Liver (tissue), 9 donors: ENCODE measurements around the gene SETBP1. TPM values are rescaled to one million over a fixed set of nuclear protein-coding genes. Genes with fewer than 3 reads are reported as not detected.

Experiments used
- DNase-seq: peaks from one replicate; pipeline ENCODE4 v3.0.0-alpha.2; 2017; ENCODE audit warnings: low spot score
- H3K27ac ChIP-seq, 2 donors: one replicate each; pipeline ENCODE4 v1.7.0; 2013; ENCODE audit warnings: inconsistent platforms in 2 of 2, low read length in 2 of 2, control low read depth in 1 of 2, low read depth in 1 of 2, mild to moderate bottlenecking in 1 of 2
- H3K27me3 ChIP-seq, 4 donors: one replicate each; pipeline versions ENCODE4 v1.6.1 to v1.7.0; 2013; ENCODE audit warnings: low read length in 3 of 4, inconsistent platforms in 1 of 4, mild to moderate bottlenecking in 1 of 4, moderate library complexity in 1 of 4; ENCODE audit not compliant: control insufficient read depth in 4 of 4, insufficient read depth in 4 of 4
- H3K36me3 ChIP-seq, 4 donors: one replicate each; pipeline versions ENCODE4 v1.6.1 to v1.7.0; 2013; ENCODE audit warnings: low read length in 3 of 4, mild to moderate bottlenecking in 3 of 4, low read depth in 1 of 4, moderate library complexity in 1 of 4; ENCODE audit not compliant: control insufficient read depth in 4 of 4, insufficient read depth in 3 of 4
- H3K4me1 ChIP-seq, 4 donors: one replicate each; pipeline versions ENCODE4 v1.6.1 to v1.7.0; 2013; ENCODE audit warnings: low read length in 3 of 4, mild to moderate bottlenecking in 3 of 4, moderate library complexity in 1 of 4; ENCODE audit not compliant: control insufficient read depth in 4 of 4, insufficient read depth in 4 of 4
- H3K4me3 ChIP-seq, 3 donors: one replicate each; pipeline versions ENCODE4 v1.6.1 to v1.7.0; 2013; ENCODE audit warnings: low read length in 3 of 3, control low read depth in 1 of 3, low read depth in 1 of 3, mild to moderate bottlenecking in 1 of 3
- H3K9ac ChIP-seq, 2 donors: one replicate each; pipeline ENCODE4 v1.7.0; 2013; ENCODE audit warnings: low read length in 2 of 2, mild to moderate bottlenecking in 2 of 2, moderate library complexity in 2 of 2, control low read depth in 1 of 2, low read depth in 1 of 2
- H3K9me3 ChIP-seq, 4 donors: one replicate each; pipeline versions ENCODE4 v1.6.1 to v1.7.0; 2013; ENCODE audit warnings: low read length in 3 of 4; ENCODE audit not compliant: control insufficient read depth in 4 of 4
- ATF3 ChIP-seq: IDR thresholded peaks from 2 replicates; pipeline ENCODE4 v1.6.1; 2016; ENCODE audit warnings: antibody characterized with exemption
- CTCF ChIP-seq: fragments of 150-350 bp; IDR thresholded peaks from 2 replicates; pipeline ENCODE4 v1.5.1; 2017; ENCODE audit warnings: improper control_type of control experiment, low read depth, low read length; ENCODE audit not compliant: missing input control
- EGR1 ChIP-seq, 2 donors: IDR thresholded peaks; 2 replicates each; pipeline ENCODE4 v1.6.1; 2016 to 2018; ENCODE audit warnings: antibody characterized with exemption in 2 of 2, low read depth in 2 of 2
- FOXA1 ChIP-seq: IDR thresholded peaks from 2 replicates; pipeline ENCODE4 v1.6.1; 2016; ENCODE audit warnings: antibody characterized with exemption
- FOXA2 ChIP-seq: IDR thresholded peaks from 2 replicates; pipeline ENCODE4 v1.6.1; 2016; ENCODE audit warnings: antibody characterized with exemption
- GABPA ChIP-seq, 2 donors: IDR thresholded peaks in 1 of 2; conservative IDR thresholded peaks in 1 of 2; 2 replicates each; pipeline ENCODE4 v1.6.1; 2016; ENCODE audit warnings: antibody characterized with exemption in 2 of 2, mild to moderate bottlenecking in 1 of 2, moderate library complexity in 1 of 2
- HNF4A ChIP-seq, 2 donors: conservative IDR thresholded peaks; 2 replicates each; pipeline ENCODE4 v1.6.1; 2016; ENCODE audit warnings: antibody characterized with exemption in 2 of 2, mild to moderate bottlenecking in 2 of 2
- HNF4G ChIP-seq: IDR thresholded peaks from 2 replicates; pipeline ENCODE4 v1.6.1; 2016; ENCODE audit warnings: antibody characterized with exemption
- JUND ChIP-seq, 2 donors: IDR thresholded peaks; 2 replicates each; pipeline ENCODE4 v1.6.1; 2016; ENCODE audit warnings: antibody characterized with exemption in 2 of 2
- MAX ChIP-seq: IDR thresholded peaks from 2 replicates; pipeline ENCODE4 v1.6.1; 2016; ENCODE audit warnings: antibody characterized with exemption
- NR2F2 ChIP-seq: IDR thresholded peaks from 2 replicates; pipeline ENCODE4 v1.6.1; 2016; ENCODE audit warnings: antibody characterized with exemption
- RAD21 ChIP-seq, 2 donors: IDR thresholded peaks; 2 replicates each; pipeline ENCODE4 v1.6.1; 2016; ENCODE audit warnings: antibody characterized with exemption in 2 of 2, mild to moderate bottlenecking in 2 of 2
- REST ChIP-seq: IDR thresholded peaks from 2 replicates; pipeline ENCODE4 v1.6.1; 2016; ENCODE audit warnings: antibody characterized with exemption, mild to moderate bottlenecking
- RXRA ChIP-seq, 2 donors: IDR thresholded peaks; 2 replicates each; pipeline ENCODE4 v1.6.1; 2017 to 2018; ENCODE audit warnings: antibody characterized with exemption in 2 of 2, mild to moderate bottlenecking in 1 of 2
- TAF1 ChIP-seq: conservative IDR thresholded peaks from 2 replicates; pipeline ENCODE4 v1.6.1; 2016; ENCODE audit warnings: antibody characterized with exemption, mild to moderate bottlenecking
- ZBTB33 ChIP-seq: IDR thresholded peaks from 2 replicates; pipeline ENCODE4 v1.6.1; 2016; ENCODE audit warnings: antibody characterized with exemption
- WGBS: extraction: QIAGEN DNeasy Blood & Tissue Kit; methylation state at CpG from one replicate; pipeline ENCODE4 v1.1.7; 2013; 5-methylcytosine and 5-hydroxymethylcytosine counted together
- polyA plus RNA-seq, 2 donors: library from polyadenylated mRNA; stranded (reverse) in 1 of 2; unstranded in 1 of 2; fragments of 200-250 nt in 1 of 2; fragments of >200 nt in 1 of 2; fragmentation: Nextera tagmentation in 1 of 2; extraction: Ambion mirVana in 1 of 2; gene quantifications; one replicate each; pipeline versions ENCODE4 v1.2.1 to v1.2.3, GENCODE V29; 2013 to 2015
- total RNA-seq, 2 donors: library from RNA; depleted of rRNA; stranded (reverse); fragments of >200 nt; gene quantifications; one replicate each; pipeline ENCODE4 v1.2.3, GENCODE V29; 2014
- donor health status: healthy.
- donor health status: healthy.
- donor health status: healthy.
- donor health status: healthy.
- donor health status: healthy.

Gene SETBP1
- total and polyA plus RNA-seq, 4 donors = 2.5 to 15.8 (median 4.7) TPM

- no peak overlapping the region for H3K27ac ChIP-seq
- H3K9me3 ChIP-seq = no peaks in the 10 kb centered on the region
- no peaks in the 10 kb centered on the region for H3K27me3 ChIP-seq
- H3K9ac ChIP-seq = no peak overlapping the region
- no peak overlapping the region for H3K4me3 ChIP-seq
- DNase-seq = no peak
- no peaks in the 10 kb centered on the region for H3K36me3 ChIP-seq
- TF ChIP-seq EGR1 (IDR thresholded peaks at IDR 0.05; ENCODE audit: low read depth in 2 of 2) = no peak
- no peak for TF ChIP-seq RXRA (IDR thresholded peaks at IDR 0.05)
- no peak for TF ChIP-seq JUND (IDR thresholded peaks at IDR 0.05)
- no peak for TF ChIP-seq GABPA (IDR thresholded peaks at IDR 0.05 in 1 of 2, conservative IDR thresholded peaks at IDR 0.05 in 1 of 2)
- TF ChIP-seq FOXA1 = no peak
- no peak for TF ChIP-seq ZBTB33
- no peak for TF ChIP-seq REST
- TF ChIP-seq CTCF = no peak
- TF ChIP-seq HNF4G = no peak
- no peak for TF ChIP-seq NR2F2
- no peak for TF ChIP-seq MAX
- peaks cover 0 to 24% (median 3%) of the 10 kb centered on the region in 4 donors for H3K4me1 ChIP-seq
- WGBS = 87% methylated on average over 3 of the region's 3 CpGs
Observed at GRCh38 chr18:44765456-44765855, 84.8 kb downstream of the SETBP1 start.

- Histone ChIP-seq H3K4me1 (peaks cover 3 to 34% (median 12%) of the 10 kb centered on the region in 4 donors), H3K4me3 (no peak overlapping the region), H3K27ac (no peak overlapping the region), H3K9ac (no peak overlapping the region), H3K27me3 (no peaks in the 10 kb centered on the region), H3K9me3 (no peaks in the 10 kb centered on the region), H3K36me3 (no peaks in the 10 kb centered on the region)
- 91% methylated on average over 2 of the region's 2 CpGs for WGBS
- no peak for DNase-seq
- TF ChIP-seq MAX = no peak
- no peak for TF ChIP-seq REST
- no peak for TF ChIP-seq HNF4A (conservative IDR thresholded peaks at IDR 0.05)
- TF ChIP-seq TAF1 = no peak
- TF ChIP-seq FOXA2 = no peak
- TF ChIP-seq GABPA (IDR thresholded peaks at IDR 0.05 in 1 of 2, conservative IDR thresholded peaks at IDR 0.05 in 1 of 2) = no peak
- TF ChIP-seq ATF3 = no peak
- no peak for TF ChIP-seq CTCF
- no peak for TF ChIP-seq RAD21 (IDR thresholded peaks at IDR 0.05)
Observed at GRCh38 chr18:44766450-44766849, 85.8 kb downstream of the SETBP1 start.
